Mucosa of descending colon (tissue), 3 donors: Measurements from ENCODE around the gene MPDZ. TPM values are rescaled to one million over a fixed set of nuclear protein-coding genes. Genes with fewer than 3 reads are reported as not detected.

Experiments used
- ATAC-seq: fragments of 200-7000 bp; cut with Tn5 transposase; one replicate; pipeline ENCODE4 v1.9.1; 2020; ENCODE audit warnings: mild to moderate bottlenecking, moderate library complexity
- DNase-seq, 3 donors: peaks; one replicate each; pipeline ENCODE4 v3.0.0-alpha.2; 2020
- H3K36me3 ChIP-seq: fragments of 200-600 bp; one replicate; pipeline ENCODE4 v1.8.0; 2021; ENCODE audit warnings: low read depth, mild to moderate bottlenecking
- H3K4me1 ChIP-seq: fragments of 200-600 bp; one replicate; pipeline ENCODE4 v1.8.0; 2021; ENCODE audit warnings: low read depth, mild to moderate bottlenecking
- H3K4me3 ChIP-seq: fragments of 200-600 bp; one replicate; pipeline ENCODE4 v1.8.0; 2021; ENCODE audit warnings: mild to moderate bottlenecking
- H3K9me3 ChIP-seq: fragments of 200-600 bp; one replicate; pipeline ENCODE4 v1.8.0; 2021; ENCODE audit warnings: mild to moderate bottlenecking
- CTCF ChIP-seq: fragments of 200-600 bp; IDR thresholded peaks from one replicate; pipeline ENCODE4 v1.8.0; 2022; ENCODE audit warnings: antibody characterized with exemption, mild to moderate bottlenecking
- intact Hi-C, 2 donors: fragments of 100-400 bp; cut with DNase I in 1 of 2; cut with micrococcal nuclease in 1 of 2; formaldehyde crosslinking; loops; one replicate each; pipeline versions ENCODE4 v1.11.0 to v1.11.1; 2022; cut with DNase I, micrococcal nuclease
- total RNA-seq, 3 donors: library from RNA; stranded (reverse); fragmentation: NEBNext Ultra II Directional in 2 of 3; extraction: Animal tissue kit (Norgen Biotek cat#: 25700) in 2 of 3; gene quantifications; one replicate each; pipeline versions ENCODE4 v1.2.1 to v1.2.4, GENCODE V29; 2021 to 2023
- donor health status: DM: no; HTN: no; CAD: no; lungs with moderate emphysema.
- donor health status: DM: no; HTN: no; CAD: no.
- donor health status: DM: no; HTN: yes; CAD: no.

MPDZ gene
- total RNA-seq, 3 donors from 2014 or later, result 3.4 to 50.7 (median 4.9) TPM

GRCh38 chr9:13209498-13209897, 70.0 kb downstream of the MPDZ start:
- no peaks in the 10 kb centered on the region for H3K9me3 ChIP-seq
- no peak overlapping the region for H3K4me3 ChIP-seq
- intact Hi-C loops, result no loop called here
- no peak for ATAC-seq
- TF ChIP-seq CTCF, result no peak
- H3K36me3 ChIP-seq, result no peaks in the 10 kb centered on the region
- no peaks in the 10 kb centered on the region for H3K4me1 ChIP-seq
- DNase-seq, result no peak

GRCh38 chr9:13205824-13206223, 73.7 kb downstream of the MPDZ start:
- Histone ChIP-seq H3K4me1 (no peaks in the 10 kb centered on the region), H3K36me3 (no peaks in the 10 kb centered on the region), H3K4me3 (no peak overlapping the region), H3K9me3 (no peaks in the 10 kb centered on the region)
- TF ChIP-seq CTCF, result no peak
- ATAC-seq, result no peak
- no peak for DNase-seq
- intact Hi-C loops, result no loop called here

GRCh38 chr9:13190040-13190439, 89.5 kb downstream of the MPDZ start:
- no peak for DNase-seq
- no peak for TF ChIP-seq CTCF
- H3K36me3 ChIP-seq, result no peaks in the 10 kb centered on the region

GRCh38 chr9:13189362-13189761, 90.1 kb downstream of the MPDZ start:
- Histone ChIP-seq H3K36me3 (no peaks in the 10 kb centered on the region), H3K4me3 (no peak overlapping the region), H3K4me1 (no peaks in the 10 kb centered on the region), H3K9me3 (no peaks in the 10 kb centered on the region)
- DNase-seq (peak in 1 of 3 donors; percentile 6), ATAC-seq (no peak)
- TF ChIP-seq CTCF, result no peak
- intact Hi-C loops, result no loop called here

More at GRCh38 chr9:13190040-13190439, 89.5 kb downstream of the MPDZ start:
- Histone ChIP-seq H3K9me3 (no peaks in the 10 kb centered on the region), H3K4me1 (no peaks in the 10 kb centered on the region), H3K4me3 (no peak overlapping the region)
- intact Hi-C loops, result no loop called here
- ATAC-seq, result no peak

- Histone ChIP-seq H3K36me3 (no peaks in the 10 kb centered on the region), H3K4me1 (no peaks in the 10 kb centered on the region), H3K9me3 (no peaks in the 10 kb centered on the region), H3K4me3 (no peak overlapping the region)
- ATAC-seq (no peak), DNase-seq (no peak)
- intact Hi-C loops, result no loop called here
- no peak for TF ChIP-seq CTCF
Observed at GRCh38 chr9:13186774-13187173, 92.7 kb downstream of the MPDZ start.

GRCh38 chr9:13186091-13186490, 93.4 kb downstream of the MPDZ start:
- ATAC-seq (no peak), DNase-seq (no peak)
- intact Hi-C loops, result no loop called here
- H3K36me3 ChIP-seq, result no peaks in the 10 kb centered on the region
- no peaks in the 10 kb centered on the region for H3K4me1 ChIP-seq
- no peaks in the 10 kb centered on the region for H3K9me3 ChIP-seq
- H3K4me3 ChIP-seq, result no peak overlapping the region
- no peak for TF ChIP-seq CTCF
